NT2/D1 (cell line): ENCODE data around the gene HPCAL1.

ENCODE experiments used
- DNase-seq: peaks from one replicate; pipeline ENCODE4 v3.0.0-alpha.2; 2011; ENCODE audit warnings: low read depth, low spot score
- H3K27me3 ChIP-seq: 2 replicates; pipeline ENCODE4 v1.6.0; 2011; ENCODE audit warnings: mild to moderate bottlenecking; ENCODE audit not compliant: insufficient read length, insufficient read depth
- H3K36me3 ChIP-seq: 2 replicates; pipeline ENCODE4 v1.6.1; 2011; ENCODE audit warnings: mild to moderate bottlenecking, low read length, mixed read lengths; ENCODE audit not compliant: insufficient read depth, insufficient read length
- H3K4me1 ChIP-seq: 2 replicates; pipeline ENCODE4 v1.5.1; 2011; ENCODE audit not compliant: insufficient read depth, insufficient read length
- H3K4me3 ChIP-seq: 2 replicates; pipeline ENCODE4 v1.5.1; 2011; ENCODE audit warnings: low read depth; ENCODE audit not compliant: insufficient read length
- H3K9ac ChIP-seq: 2 replicates; pipeline ENCODE4 v1.6.0; 2011; ENCODE audit warnings: low read depth; ENCODE audit not compliant: insufficient read length
- H3K9me3 ChIP-seq: 2 replicates; pipeline ENCODE4 v1.5.1; 2011; ENCODE audit warnings: mild to moderate bottlenecking, low read length; ENCODE audit not compliant: insufficient read depth
- SUZ12 ChIP-seq: IDR thresholded peaks from 2 replicates; pipeline ENCODE4 v1.6.1; 2011; ENCODE audit not compliant: insufficient read length, insufficient read depth; ENCODE audit errors: extremely low read depth
- YY1 ChIP-seq: IDR thresholded peaks from 2 replicates; pipeline ENCODE4 v1.6.1; 2011; ENCODE audit not compliant: insufficient read length, insufficient read depth
- ZNF274 ChIP-seq: IDR thresholded peaks from 2 replicates; pipeline ENCODE4 v1.6.1; 2011; ENCODE audit warnings: mild to moderate bottlenecking, low read depth, low read length

Gene HPCAL1

GRCh38 chr2:10424916-10425505 lies 122.3 kb downstream of the HPCAL1 start:
- H3K9ac ChIP-seq = no peak overlapping the region
- H3K9me3 ChIP-seq = no peaks in the 10 kb centered on the region; the same call in 1 of the 2 replicates
- H3K4me1 ChIP-seq = peaks cover 5% of the 10 kb centered on the region
- no peak overlapping the region for H3K4me3 ChIP-seq
- peaks cover 63% of the 10 kb centered on the region for H3K36me3 ChIP-seq
- DNase-seq = no peak
- no peaks in the 10 kb centered on the region for H3K27me3 ChIP-seq
- no peak for TF ChIP-seq YY1

- no peak overlapping the region for H3K9ac ChIP-seq
- H3K27me3 ChIP-seq = no peaks in the 10 kb centered on the region
- peaks cover 58% of the 10 kb centered on the region for H3K36me3 ChIP-seq
- TF ChIP-seq ZNF274 (no peak), YY1 (no peak), SUZ12 (no peak)
- no peak overlapping the region for H3K4me3 ChIP-seq
- H3K4me1 ChIP-seq = peaks cover 5% of the 10 kb centered on the region
- no peak for DNase-seq
- no peaks in the 10 kb centered on the region; the same call in 1 of the 2 replicates for H3K9me3 ChIP-seq
Observed at GRCh38 chr2:10425699-10426098, 123.0 kb downstream of the HPCAL1 start.

- Histone ChIP-seq H3K4me1 (peaks cover 4% of the 10 kb centered on the region), H3K9ac (no peak overlapping the region), H3K36me3 (peaks cover 51% of the 10 kb centered on the region), H3K27me3 (no peaks in the 10 kb centered on the region), H3K9me3 (no peaks in the 10 kb centered on the region; the same call in 1 of the 2 replicates), H3K4me3 (no peak overlapping the region)
- TF ChIP-seq SUZ12 = no peak
- no peak for TF ChIP-seq ZNF274
- TF ChIP-seq YY1 = no peak
- no peak for DNase-seq
Observed at GRCh38 chr2:10426726-10427617, 124.3 kb downstream of the HPCAL1 start.

- no peak for TF ChIP-seq YY1
- TF ChIP-seq SUZ12 = no peak
- no peak for TF ChIP-seq ZNF274
- Histone ChIP-seq H3K27me3 (no peaks in the 10 kb centered on the region), H3K4me1 (peaks cover 5% of the 10 kb centered on the region), H3K4me3 (no peak overlapping the region), H3K9me3 (no peaks in the 10 kb centered on the region; the same call in 1 of the 2 replicates), H3K9ac (no peak overlapping the region), H3K36me3 (peaks cover 44% of the 10 kb centered on the region)
- no peak for DNase-seq
Observed at GRCh38 chr2:10427618-10427949, 124.9 kb downstream of the HPCAL1 start.

GRCh38 chr2:10428355-10428754 lies 125.7 kb downstream of the HPCAL1 start:
- Histone ChIP-seq H3K9ac (no peak overlapping the region), H3K27me3 (no peaks in the 10 kb centered on the region), H3K9me3 (no peaks in the 10 kb centered on the region; the same call in 1 of the 2 replicates), H3K4me3 (no peak overlapping the region), H3K36me3 (peaks cover 37% of the 10 kb centered on the region), H3K4me1 (peaks cover 10% of the 10 kb centered on the region)
- TF ChIP-seq ZNF274 (no peak), YY1 (no peak), SUZ12 (no peak)
- DNase-seq = no peak

- no peaks in the 10 kb centered on the region for H3K27me3 ChIP-seq
- peaks cover 16% of the 10 kb centered on the region for H3K4me1 ChIP-seq
Observed at GRCh38 chr2:10428924-10429323, 126.2 kb downstream of the HPCAL1 start.

GRCh38 chr2:10430886-10431622 lies 128.3 kb downstream of the HPCAL1 start:
- Histone ChIP-seq H3K9me3 (no peaks in the 10 kb centered on the region), H3K36me3 (peaks cover 16% of the 10 kb centered on the region), H3K27me3 (no peaks in the 10 kb centered on the region), H3K4me3 (no peak overlapping the region), H3K4me1 (peaks cover 13% of the 10 kb centered on the region), H3K9ac (no peak overlapping the region)
- no peak for TF ChIP-seq SUZ12
- no peak for TF ChIP-seq ZNF274
- TF ChIP-seq YY1 = no peak
- DNase-seq = no peak

More at GRCh38 chr2:10428924-10429323, 126.2 kb downstream of the HPCAL1 start:
- H3K9ac ChIP-seq = no peak overlapping the region
- H3K9me3 ChIP-seq = no peaks in the 10 kb centered on the region
- no peak for TF ChIP-seq YY1
- no peak for TF ChIP-seq SUZ12
- no peak for TF ChIP-seq ZNF274
- no peak for DNase-seq
- H3K36me3 ChIP-seq = peaks cover 35% of the 10 kb centered on the region
- no peak overlapping the region for H3K4me3 ChIP-seq
